Calu3 (cell line): ENCODE data around the gene ENG. TPM values are rescaled to one million over a fixed set of nuclear protein-coding genes. Genes with fewer than 3 reads are reported as not detected.

Experiments used
- BruUV-seq: library from RNA; stranded (reverse); fragments of 400-500 nt; replicated peaks from 2 replicates; lab custom pipeline; 2021; lab: Mats Ljungman, UMichigan
- CTCF ChIA-PET: fragments of 300-600 bp; sonication (Branson Sonifier 250); formaldehyde crosslinking; loops from one replicate; lab custom pipeline; 2022; ENCODE audit warnings: antibody characterized with exemption; lab: Charles Lee
- DNase-seq: peaks from one replicate; pipeline ENCODE4 v3.0.0; 2022
- H3K27ac Mint-ChIP-seq: one replicate; pipeline ENCODE4 v1.8.0; 2022; ENCODE audit warnings: mixed read lengths; ENCODE audit not compliant: unreplicated experiment
- H3K27me3 Mint-ChIP-seq: one replicate; pipeline ENCODE4 v1.8.0; 2022; ENCODE audit warnings: mixed read lengths; ENCODE audit not compliant: unreplicated experiment
- H3K36me3 Mint-ChIP-seq: one replicate; pipeline ENCODE4 v1.8.0; 2022; ENCODE audit warnings: mild to moderate bottlenecking, moderate library complexity, mixed read lengths; ENCODE audit not compliant: insufficient read depth, unreplicated experiment
- H3K4me1 Mint-ChIP-seq: one replicate; pipeline ENCODE4 v1.8.0; 2022; ENCODE audit warnings: mild to moderate bottlenecking, low read depth, mixed read lengths; ENCODE audit not compliant: unreplicated experiment
- H3K4me3 Mint-ChIP-seq: one replicate; pipeline ENCODE4 v1.8.0; 2022; ENCODE audit warnings: mild to moderate bottlenecking, low read depth, moderate library complexity, mixed read lengths; ENCODE audit not compliant: unreplicated experiment
- H3K9me3 Mint-ChIP-seq: one replicate; pipeline ENCODE4 v1.8.0; 2022; ENCODE audit warnings: low read depth, mixed read lengths; ENCODE audit not compliant: unreplicated experiment
- intact Hi-C: fragments of 100-400 bp; cut with micrococcal nuclease; formaldehyde crosslinking; loops from one replicate; pipeline ENCODE4 v1.10.0; 2022; ENCODE audit not compliant: unreplicated experiment
- total RNA-seq: library from RNA; stranded (reverse); gene quantifications from 2 replicates; pipeline ENCODE4 v1.2.3, GENCODE V29; 2022
- TF ChIP-seq, protein P1 (sequence below): fragments of 200-600 bp; IDR thresholded peaks from one replicate; pipeline ENCODE4 v1.8.0; 2022; ENCODE audit warnings: antibody characterized with exemption; ENCODE audit not compliant: unreplicated experiment

Gene ENG
- total RNA-seq, 1 experiment from 2014 or later: not detected

DNA sequence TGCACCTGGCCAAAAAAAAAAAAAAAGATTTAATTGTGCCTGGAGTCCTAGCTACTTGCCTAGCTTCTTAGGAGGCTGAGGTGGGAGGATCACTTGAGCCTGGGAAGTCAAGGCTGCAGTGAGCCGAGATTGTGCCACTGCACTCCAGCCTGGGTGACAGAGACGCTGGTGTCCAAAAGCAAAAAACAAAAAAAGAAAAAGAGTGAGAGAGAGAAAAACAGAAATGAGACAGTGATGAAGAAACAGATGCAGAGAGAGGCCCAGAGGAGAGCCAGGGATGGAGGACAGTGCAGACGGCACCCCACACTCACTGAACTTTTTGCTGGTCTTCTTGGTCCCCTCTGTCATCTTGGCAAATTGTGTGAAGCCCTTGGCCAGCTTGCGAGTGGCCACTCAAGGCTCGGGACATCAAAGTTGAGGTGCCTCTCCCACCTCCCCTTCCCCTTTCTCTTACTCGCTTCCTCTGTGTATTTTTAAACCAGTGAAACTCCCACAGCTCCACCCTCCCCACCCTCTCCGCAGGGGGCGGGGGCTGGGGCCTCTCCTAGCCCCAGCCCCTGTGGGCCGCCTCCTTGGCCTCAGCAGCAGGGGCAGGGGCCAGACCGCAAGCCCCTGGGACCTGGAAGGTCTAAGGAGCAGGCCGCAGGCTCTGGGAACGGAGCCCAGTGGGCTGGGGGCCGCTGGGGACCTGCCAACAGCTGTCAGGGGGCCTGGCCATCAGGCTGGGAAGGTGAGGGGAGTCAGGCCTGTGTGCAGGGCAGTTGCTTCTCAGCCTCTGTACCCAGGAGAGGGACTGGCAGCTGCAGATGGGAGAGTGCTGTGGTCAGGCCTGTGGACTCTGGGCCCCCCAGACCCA is 76.0 kb downstream of the ENG start, which contains the start of gene SH2D3C:
TSS of gene SH2D3C (minus strand) at position 387 of the 856 bp plus-strand sequence. CDS start at position 348, 39 bp downstream.
- BruUV-seq: no TSS peak
- Mint-ChIP-seq H3K4me1 (no peaks in the 10 kb centered on the region), H3K4me3 (no peak within 1 kb of the TSS), H3K9me3 (no peaks in the 10 kb centered on the region), H3K36me3 (no peaks in the 10 kb centered on the region), H3K27me3 (peaks cover 27% of the 10 kb centered on the region), H3K27ac (no peak within 1 kb of the TSS)
- CTCF ChIA-PET: interaction anchor here (0.6 kb wide), 1 partner anchor 309 kb away, joined by 4 read pairs; no protein-coding TSS in a partner anchor
- no peak for DNase-seq
- intact Hi-C loops: no loop called here
- TF ChIP-seq, protein P1, sequence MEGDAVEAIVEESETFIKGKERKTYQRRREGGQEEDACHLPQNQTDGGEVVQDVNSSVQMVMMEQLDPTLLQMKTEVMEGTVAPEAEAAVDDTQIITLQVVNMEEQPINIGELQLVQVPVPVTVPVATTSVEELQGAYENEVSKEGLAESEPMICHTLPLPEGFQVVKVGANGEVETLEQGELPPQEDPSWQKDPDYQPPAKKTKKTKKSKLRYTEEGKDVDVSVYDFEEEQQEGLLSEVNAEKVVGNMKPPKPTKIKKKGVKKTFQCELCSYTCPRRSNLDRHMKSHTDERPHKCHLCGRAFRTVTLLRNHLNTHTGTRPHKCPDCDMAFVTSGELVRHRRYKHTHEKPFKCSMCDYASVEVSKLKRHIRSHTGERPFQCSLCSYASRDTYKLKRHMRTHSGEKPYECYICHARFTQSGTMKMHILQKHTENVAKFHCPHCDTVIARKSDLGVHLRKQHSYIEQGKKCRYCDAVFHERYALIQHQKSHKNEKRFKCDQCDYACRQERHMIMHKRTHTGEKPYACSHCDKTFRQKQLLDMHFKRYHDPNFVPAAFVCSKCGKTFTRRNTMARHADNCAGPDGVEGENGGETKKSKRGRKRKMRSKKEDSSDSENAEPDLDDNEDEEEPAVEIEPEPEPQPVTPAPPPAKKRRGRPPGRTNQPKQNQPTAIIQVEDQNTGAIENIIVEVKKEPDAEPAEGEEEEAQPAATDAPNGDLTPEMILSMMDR: no peak

DNA sequence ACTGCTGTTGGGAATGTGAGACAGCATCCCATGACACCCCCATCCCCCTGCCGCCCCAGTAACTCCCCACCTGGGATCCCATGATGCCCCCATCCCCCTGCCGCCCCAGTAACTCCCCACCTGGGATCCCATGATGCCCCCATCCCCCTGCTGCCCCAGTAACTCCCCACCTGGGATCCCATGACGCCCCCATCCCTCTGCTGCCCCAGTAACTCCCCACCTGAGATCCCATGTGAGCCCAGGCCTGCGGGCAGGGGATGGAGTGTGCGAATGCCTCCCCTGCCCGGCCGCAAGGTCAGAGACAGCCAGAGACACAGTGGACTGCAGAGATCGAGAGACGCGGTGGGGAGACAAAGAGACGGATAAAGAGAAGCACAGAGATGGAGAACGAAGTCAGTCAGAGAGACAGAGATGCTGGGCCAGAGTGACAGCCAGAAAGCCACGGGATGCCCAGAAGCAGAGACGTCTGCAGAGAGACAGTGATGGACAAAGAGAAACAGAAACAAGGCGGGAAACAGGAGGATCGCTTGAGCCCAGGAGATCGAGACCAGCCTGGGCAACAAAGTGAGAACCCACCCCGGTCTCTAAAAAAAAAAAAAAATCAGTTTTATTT is 77.0 kb downstream of the ENG start:
- TF ChIP-seq, protein P1: no peak
- no peak for DNase-seq
- intact Hi-C loops: no loop called here
- Mint-ChIP-seq H3K9me3 (no peaks in the 10 kb centered on the region), H3K4me1 (no peaks in the 10 kb centered on the region), H3K4me3 (no peak overlapping the region), H3K27ac (no peak overlapping the region), H3K27me3 (peaks cover 30% of the 10 kb centered on the region), H3K36me3 (no peaks in the 10 kb centered on the region)
- no TSS peak for BruUV-seq
- CTCF ChIA-PET: no interaction called here

DNA sequence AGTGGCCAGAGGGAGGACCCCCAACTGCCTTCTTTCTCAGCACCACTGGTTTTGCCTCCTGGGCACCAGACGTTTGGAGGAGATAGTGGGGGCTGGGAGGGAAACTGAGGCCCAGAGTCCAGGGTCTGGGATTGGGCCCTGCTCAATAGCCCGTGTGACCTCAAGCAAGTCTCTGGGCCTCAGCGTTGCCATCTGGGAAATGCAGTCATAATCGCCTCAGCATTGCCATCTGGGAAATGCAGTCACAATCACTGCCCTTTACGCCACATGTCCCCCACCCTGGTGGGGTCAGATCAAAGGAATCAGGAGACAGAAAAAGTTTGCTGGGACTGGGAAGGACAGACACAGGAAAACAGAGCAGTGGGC is 77.6 kb downstream of the ENG start:
- BruUV-seq: no TSS peak
- Mint-ChIP-seq H3K9me3 (no peaks in the 10 kb centered on the region), H3K27me3 (peaks cover 30% of the 10 kb centered on the region), H3K4me3 (no peak overlapping the region), H3K27ac (no peak overlapping the region), H3K36me3 (no peaks in the 10 kb centered on the region), H3K4me1 (no peaks in the 10 kb centered on the region)
- CTCF ChIA-PET: no interaction called here
- TF ChIP-seq, protein P1: no peak
- no peak for DNase-seq
- intact Hi-C loops: no loop called here

DNA sequence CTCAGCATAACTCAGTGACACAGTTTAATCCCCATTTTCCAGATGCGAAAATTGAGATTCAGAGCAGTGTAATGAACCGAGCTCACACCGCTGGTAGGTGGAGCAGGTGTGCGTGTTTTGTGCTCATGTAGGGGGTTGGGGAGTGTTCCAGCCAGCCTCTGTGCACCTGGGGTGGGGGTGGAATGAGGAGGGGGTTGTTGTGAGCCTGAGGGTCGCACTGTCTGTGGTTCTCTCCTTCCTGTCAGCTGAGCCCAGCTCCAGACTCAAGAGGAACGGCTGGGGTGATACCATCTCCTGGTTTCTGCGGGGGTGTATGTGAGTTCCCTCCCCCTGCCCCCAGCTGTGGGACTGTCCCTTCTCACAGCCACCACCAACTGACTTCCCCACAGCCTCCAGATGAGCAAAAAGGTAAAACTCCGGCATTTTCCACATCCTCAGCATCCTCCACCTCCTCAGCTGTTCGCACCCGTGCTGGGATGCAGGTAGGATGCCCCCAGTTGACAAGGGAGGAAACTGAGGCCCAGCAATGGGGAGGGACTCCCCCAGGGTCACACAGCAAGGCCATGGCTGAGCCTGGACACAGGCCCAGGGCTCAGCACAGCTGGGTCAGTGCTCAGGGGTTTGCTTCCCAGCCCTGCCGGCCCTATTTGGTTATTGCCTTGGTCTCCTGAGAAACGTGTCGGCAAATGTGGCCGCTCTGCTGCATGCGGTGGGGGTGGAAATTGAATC is 78.1 kb downstream of the ENG start:
- no TSS peak for BruUV-seq
- intact Hi-C loops: no loop called here
- no peak overlapping the region for H3K27ac Mint-ChIP-seq
- no peak overlapping the region for H3K4me3 Mint-ChIP-seq
- H3K4me1 Mint-ChIP-seq: no peaks in the 10 kb centered on the region
- peaks cover 30% of the 10 kb centered on the region for H3K27me3 Mint-ChIP-seq
- H3K36me3 Mint-ChIP-seq: peaks cover 2% of the 10 kb centered on the region
- TF ChIP-seq, protein P1: no peak
- H3K9me3 Mint-ChIP-seq: no peaks in the 10 kb centered on the region
- CTCF ChIA-PET: no interaction called here
- DNase-seq: no peak
